Skeletal muscle tissue (tissue), 4 donors: ENCODE results near the gene CROCC2. TPM values are rescaled to one million over a fixed set of nuclear protein-coding genes. Genes with fewer than 3 reads are reported as not detected.
A peak's percentile ranks its signal among the peaks of the same experiment; 100 is the strongest.

Experiments used
- H3K27ac ChIP-seq: one replicate; pipeline ENCODE4 v1.7.0; 2013; ENCODE audit warnings: mild to moderate bottlenecking, low read depth, low read length, inconsistent platforms
- H3K27me3 ChIP-seq, 3 donors: one replicate each; pipeline ENCODE4 v1.7.0; 2013; ENCODE audit warnings: low read length in 3 of 3; ENCODE audit not compliant: control insufficient read depth in 3 of 3, insufficient read depth in 3 of 3
- H3K36me3 ChIP-seq, 3 donors: one replicate each; pipeline ENCODE4 v1.7.0; 2013; ENCODE audit warnings: low read length in 3 of 3; ENCODE audit not compliant: control insufficient read depth in 3 of 3, insufficient read depth in 3 of 3
- H3K4me1 ChIP-seq, 3 donors: one replicate each; pipeline ENCODE4 v1.7.0; 2013; ENCODE audit warnings: low read length in 3 of 3, mild to moderate bottlenecking in 3 of 3; ENCODE audit not compliant: control insufficient read depth in 3 of 3, insufficient read depth in 3 of 3
- H3K4me3 ChIP-seq, 3 donors: one replicate each; pipeline ENCODE4 v1.7.0; 2013; ENCODE audit warnings: low read length in 3 of 3
- H3K9ac ChIP-seq, 3 donors: one replicate each; pipeline ENCODE4 v1.7.0; 2013; ENCODE audit warnings: low read length in 3 of 3, mild to moderate bottlenecking in 3 of 3, moderate library complexity in 2 of 3, low read depth in 1 of 3
- H3K9me3 ChIP-seq, 3 donors: one replicate each; pipeline ENCODE4 v1.7.0; 2013; ENCODE audit warnings: low read length in 3 of 3; ENCODE audit not compliant: control insufficient read depth in 3 of 3
- total RNA-seq: library from RNA; depleted of rRNA; stranded (reverse); fragments of >200 nt; gene quantifications from one replicate; pipeline ENCODE4 v1.2.3, GENCODE V29; 2014
- donor health status: Osteomylitis.

Gene CROCC2
- total RNA-seq, 1 donor from 2014 or later = under 0.01 TPM

DNA sequence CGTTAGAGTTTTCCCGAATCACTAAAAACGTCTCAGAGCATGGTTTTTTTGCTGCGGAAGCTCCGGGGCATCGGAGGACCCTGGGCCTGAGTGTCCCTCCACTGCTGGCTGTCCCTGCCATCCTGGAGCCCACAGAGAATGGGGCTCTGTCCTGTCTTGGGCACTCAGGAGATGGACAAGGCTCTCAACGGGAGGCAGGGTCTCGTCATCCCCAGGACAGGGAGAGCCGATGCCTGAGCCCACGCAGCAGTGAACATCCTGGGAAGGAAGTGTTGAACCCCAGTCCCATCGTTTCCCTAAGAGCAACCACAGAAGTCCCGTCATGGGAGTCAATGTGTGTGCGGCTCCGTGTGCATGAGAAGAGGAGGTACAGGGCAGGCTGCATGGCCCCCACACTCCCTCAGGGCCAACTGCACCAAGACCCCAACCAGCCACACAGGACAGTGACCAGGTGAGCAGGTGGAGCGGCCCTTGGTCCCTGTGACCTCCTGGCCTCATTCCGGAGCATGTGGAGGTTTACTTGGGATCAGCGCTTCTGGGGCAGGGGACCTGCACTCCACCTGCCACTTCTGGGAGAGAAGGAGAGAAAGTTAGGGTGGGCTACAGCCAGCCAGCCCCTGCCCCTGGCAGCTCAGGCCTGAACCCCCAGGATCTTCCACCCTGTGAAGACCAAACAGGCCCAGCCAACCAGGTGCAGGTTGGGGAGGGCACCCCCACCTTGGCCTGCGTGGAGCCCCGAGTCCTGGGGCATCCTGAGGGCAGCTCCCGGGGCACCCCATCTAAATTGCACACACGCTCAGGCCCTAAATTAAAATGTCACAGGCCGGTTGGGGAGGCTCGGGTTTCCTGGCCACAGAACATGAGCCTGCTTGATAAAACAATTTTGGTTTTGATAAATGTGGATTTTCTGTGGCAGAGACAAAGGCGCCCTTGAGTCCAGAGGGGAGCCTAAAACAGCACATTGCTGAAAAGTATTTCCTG is 89.2 kb downstream of the CROCC2 start:
- Histone ChIP-seq H3K9me3 (no peaks in the 10 kb centered on the region), H3K36me3 (peaks cover 0 to 7% (median 4%) of the 10 kb centered on the region in 3 donors), H3K27ac (no peak overlapping the region), H3K4me1 (peaks cover 67 to 86% (median 70%) of the 10 kb centered on the region in 3 donors), H3K27me3 (no peaks in the 10 kb centered on the region), H3K9ac (peak overlapping the region in 2 of 3 donors; percentile 19 to 95), H3K4me3 (no peak overlapping the region)

DNA sequence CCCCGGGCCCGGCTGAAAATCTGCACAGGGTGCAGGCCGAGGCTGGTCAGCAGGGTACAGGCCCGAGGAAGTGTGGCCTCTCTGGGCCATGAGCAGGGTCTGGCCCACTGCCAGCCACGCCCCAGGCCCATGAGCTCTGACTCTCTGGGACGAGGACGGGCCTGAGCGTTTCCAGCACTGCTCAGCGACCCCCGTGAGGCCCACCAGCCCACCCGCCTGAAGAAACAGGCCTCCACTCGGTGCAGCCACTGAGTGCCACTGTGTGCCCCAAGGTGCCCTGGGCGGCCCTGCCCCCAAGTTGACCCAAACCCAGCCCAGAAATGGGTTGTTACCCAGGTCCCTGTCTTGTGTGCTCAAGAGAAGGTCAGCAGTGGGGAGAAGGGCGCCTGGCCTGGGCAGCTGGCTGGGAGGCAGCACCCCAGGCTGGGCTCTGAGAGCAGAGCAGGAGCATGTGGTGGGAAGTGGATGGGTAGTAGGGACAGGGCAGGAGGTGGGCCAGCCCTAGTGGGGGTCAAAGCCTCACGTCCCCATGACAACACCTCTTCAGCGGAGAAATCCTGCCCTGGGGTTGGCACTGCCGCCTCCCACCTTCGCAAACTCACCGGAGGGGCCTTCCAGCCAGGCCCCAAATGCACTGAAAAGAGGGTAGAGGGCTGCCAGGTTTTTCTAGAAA is 90.2 kb downstream of the CROCC2 start:
- peak overlapping the region; percentile 10 to 95 (median 89) for H3K9ac ChIP-seq
- no peaks in the 10 kb centered on the region for H3K27me3 ChIP-seq
- no peak overlapping the region for H3K4me3 ChIP-seq
- peaks cover 2 to 11% (median 7%) of the 10 kb centered on the region in 3 donors for H3K36me3 ChIP-seq
- peak overlapping the region; percentile 98 for H3K27ac ChIP-seq
- no peaks in the 10 kb centered on the region for H3K9me3 ChIP-seq
- H3K4me1 ChIP-seq = peaks cover 70 to 88% (median 72%) of the 10 kb centered on the region in 3 donors

- no peaks in the 10 kb centered on the region for H3K9me3 ChIP-seq
- peaks cover 4 to 16% (median 7%) of the 10 kb centered on the region in 3 donors for H3K36me3 ChIP-seq
- H3K9ac ChIP-seq = peak overlapping the region; percentile 61 to 95 (median 89)
- H3K27ac ChIP-seq = peak overlapping the region; percentile 98
- H3K4me1 ChIP-seq = peaks cover 70 to 88% (median 72%) of the 10 kb centered on the region in 3 donors
- H3K4me3 ChIP-seq = peak overlapping the region in 2 of 3 donors; percentile 45 to 58
- no peaks in the 10 kb centered on the region for H3K27me3 ChIP-seq
These were observed 90.7 kb downstream of the CROCC2 start for GRCh38 chr2:240996834-240997140.

DNA sequence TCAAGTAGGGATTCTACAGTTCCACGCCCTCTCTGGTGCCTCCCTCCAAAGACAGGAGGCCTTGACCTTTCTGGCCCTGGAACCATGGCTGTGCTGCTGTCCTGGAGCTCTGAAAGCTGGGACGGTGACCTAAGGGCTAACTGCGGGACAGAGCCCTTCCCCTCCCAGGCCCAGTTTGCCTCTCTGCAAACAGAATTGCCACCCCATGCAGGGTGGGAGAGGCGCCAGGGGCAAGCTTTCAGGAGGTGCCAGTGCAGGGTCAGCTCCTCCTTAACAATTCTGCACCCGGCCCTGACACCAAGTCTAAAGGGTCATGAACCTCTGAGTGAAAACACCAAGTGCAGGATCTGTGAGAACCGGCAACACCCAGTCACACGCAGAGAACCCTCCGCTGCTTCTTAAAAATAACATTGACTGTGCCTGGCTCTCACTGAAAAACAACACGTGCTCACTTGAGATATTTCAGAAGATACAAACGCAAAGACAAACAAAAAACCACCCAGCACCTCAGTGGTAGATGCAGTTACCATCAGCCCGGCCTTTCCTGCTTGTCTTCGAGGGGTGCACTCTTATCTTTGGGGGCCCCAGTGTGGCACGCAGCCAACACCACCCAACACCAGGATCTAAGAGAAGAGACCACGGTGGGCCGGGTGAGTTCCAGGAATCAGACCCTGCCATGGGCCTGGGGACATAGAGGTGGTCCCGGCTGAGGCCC is 91.2 kb downstream of the CROCC2 start:
- Histone ChIP-seq H3K4me1 (peaks cover 65 to 88% (median 71%) of the 10 kb centered on the region in 3 donors), H3K9ac (peak overlapping the region; percentile 77 to 95 (median 89)), H3K36me3 (peaks cover 4 to 20% (median 7%) of the 10 kb centered on the region in 3 donors), H3K4me3 (peak overlapping the region; percentile 54 to 81 (median 79)), H3K9me3 (no peaks in the 10 kb centered on the region), H3K27me3 (no peaks in the 10 kb centered on the region), H3K27ac (peak overlapping the region; percentile 98)

GRCh38 chr2:240997856-240998705 is 91.9 kb downstream of the CROCC2 start, which contains the start of gene SNED1:
SNED1 (plus strand) TSS chr2:240998618; CDS start chr2:240998838, 220 bp downstream.
- Histone ChIP-seq H3K27ac (peak within 1 kb of the TSS; percentile 98), H3K9ac (peak within 1 kb of the TSS; percentile 77 to 95 (median 89)), H3K9me3 (peaks cover 0 to under 1% (median 0%) of the 10 kb centered on the region in 3 donors), H3K4me3 (peak within 1 kb of the TSS; percentile 65 to 81 (median 79)), H3K27me3 (no peaks in the 10 kb centered on the region), H3K36me3 (peaks cover 5 to 24% (median 8%) of the 10 kb centered on the region in 3 donors), H3K4me1 (peaks cover 57 to 84% (median 64%) of the 10 kb centered on the region in 3 donors)

DNA sequence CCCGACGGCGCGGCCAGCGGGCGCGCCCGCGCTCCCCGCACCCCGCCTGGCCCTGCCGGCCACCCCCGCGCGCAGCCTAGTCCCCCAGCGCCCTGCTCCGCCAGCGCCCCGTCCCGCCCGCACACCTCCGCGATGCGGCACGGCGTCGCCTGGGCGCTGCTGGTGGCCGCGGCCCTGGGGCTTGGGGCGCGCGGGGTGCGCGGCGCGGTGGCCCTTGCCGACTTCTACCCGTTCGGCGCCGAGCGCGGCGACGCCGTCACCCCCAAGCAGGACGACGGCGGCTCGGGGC is 92.5 kb downstream of the CROCC2 start:
- Histone ChIP-seq H3K9me3 (peaks cover 3 to 6% (median 4%) of the 10 kb centered on the region in 3 donors), H3K4me1 (peaks cover 56 to 79% (median 61%) of the 10 kb centered on the region in 3 donors), H3K27ac (peak overlapping the region; percentile 68), H3K9ac (peak overlapping the region; percentile 38 to 92 (median 61)), H3K27me3 (no peaks in the 10 kb centered on the region), H3K36me3 (peaks cover 11 to 29% (median 14%) of the 10 kb centered on the region in 3 donors), H3K4me3 (peak overlapping the region in 2 of 3 donors; percentile 79 to 81)

DNA sequence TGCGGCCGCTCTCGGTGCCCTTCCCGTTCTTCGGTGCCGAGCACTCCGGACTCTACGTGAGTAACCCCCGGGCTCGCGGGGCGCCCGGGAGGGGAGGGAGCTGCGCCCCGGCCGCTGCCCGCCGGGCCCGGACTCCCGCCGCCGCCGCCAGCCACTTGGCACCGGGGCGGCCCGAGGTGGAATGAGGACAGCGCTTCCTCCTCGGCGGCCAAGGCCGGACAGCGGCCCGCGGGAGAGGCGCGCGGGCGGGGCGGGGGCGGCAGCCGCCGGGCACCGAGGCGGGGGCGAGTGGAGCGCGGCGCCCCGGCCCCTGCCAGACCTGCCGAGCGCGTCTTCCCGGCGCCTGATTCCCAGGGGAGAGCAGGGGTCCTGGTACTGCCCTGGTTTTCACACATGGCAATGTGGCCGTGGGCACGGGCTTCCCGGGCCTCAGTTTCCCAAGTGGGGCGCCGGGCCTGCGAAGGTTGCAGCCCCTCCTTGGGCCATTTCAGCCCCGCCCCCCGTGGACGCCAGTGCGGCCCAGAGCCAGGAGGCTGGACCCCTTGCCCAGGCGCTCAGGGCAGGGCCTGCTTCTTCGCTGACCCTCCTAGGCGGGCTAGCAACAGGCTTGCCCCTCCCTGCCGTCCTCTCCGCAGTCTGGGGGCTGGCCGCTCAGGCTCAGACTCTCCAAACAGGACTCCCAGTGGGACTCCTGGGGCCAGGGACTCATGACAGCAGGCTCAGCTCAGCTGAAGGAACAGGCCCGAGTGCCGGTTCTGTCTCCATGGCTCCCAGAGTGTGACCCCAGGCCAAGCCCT is 93.1 kb downstream of the CROCC2 start:
- peaks cover 7 to 11% (median 9%) of the 10 kb centered on the region in 3 donors for H3K9me3 ChIP-seq
- H3K9ac ChIP-seq = peak overlapping the region; percentile 72 to 92 (median 81)
- H3K4me3 ChIP-seq = peak overlapping the region; percentile 65 to 81 (median 79)
- H3K27ac ChIP-seq = peak overlapping the region; percentile 75
- H3K36me3 ChIP-seq = peaks cover 15 to 33% (median 18%) of the 10 kb centered on the region in 3 donors
- H3K27me3 ChIP-seq = no peaks in the 10 kb centered on the region
- H3K4me1 ChIP-seq = peaks cover 56 to 75% (median 61%) of the 10 kb centered on the region in 3 donors

- Histone ChIP-seq H3K27ac (peak overlapping the region; percentile 75), H3K9ac (peak overlapping the region; percentile 72 to 92 (median 81)), H3K36me3 (peaks cover 15 to 33% (median 18%) of the 10 kb centered on the region in 3 donors), H3K4me3 (peak overlapping the region; percentile 65 to 81 (median 79)), H3K4me1 (peaks cover 52 to 67% (median 57%) of the 10 kb centered on the region in 3 donors), H3K9me3 (peaks cover 7 to 12% (median 10%) of the 10 kb centered on the region in 3 donors), H3K27me3 (no peaks in the 10 kb centered on the region)
These were observed 93.9 kb downstream of the CROCC2 start for GRCh38 chr2:240999873-241000541.
